ENCODE results near the gene NMNAT2. TPM values are rescaled to one million over a fixed set of nuclear protein-coding genes. Genes with fewer than 3 reads are reported as not detected.

The NMNAT2 gene
- total RNA-seq, 1 donor from 2014 or later, result 34.2 TPM

GRCh38 chr1:183319606-183320005 is 98.6 kb downstream of the NMNAT2 start:
- FAIRE-seq (no peak), DNase-seq (ENCODE audit: low spot score in 2 of 2) (no peak)

- DNase-seq (ENCODE audit: low spot score in 2 of 2) (no peak), FAIRE-seq (no peak)
Measured at GRCh38 chr1:183319051-183319450, 99.1 kb downstream of the NMNAT2 start.

- FAIRE-seq (no peak), DNase-seq (ENCODE audit: low spot score in 2 of 2) (peak in 1 of 2 donors; percentile 32)
Measured at GRCh38 chr1:183318433-183318832, 99.7 kb downstream of the NMNAT2 start.

GRCh38 chr1:183315991-183316758 is 102.0 kb downstream of the NMNAT2 start:
- DNase-seq (ENCODE audit: low spot score in 2 of 2), result no peak
- no peak for FAIRE-seq

GRCh38 chr1:183313063-183313462 is 105.1 kb downstream of the NMNAT2 start:
- DNase-seq (ENCODE audit: low spot score in 2 of 2) (no peak), FAIRE-seq (no peak)

- FAIRE-seq (no peak), DNase-seq (ENCODE audit: low spot score in 2 of 2) (no peak)
Measured at GRCh38 chr1:183310753-183311479, 107.3 kb downstream of the NMNAT2 start.

GRCh38 chr1:183308719-183309118 is 109.5 kb downstream of the NMNAT2 start:
- FAIRE-seq (no peak), DNase-seq (ENCODE audit: low spot score in 2 of 2) (no peak)

- no peak for FAIRE-seq
- DNase-seq (ENCODE audit: low spot score in 2 of 2), result no peak
Measured at GRCh38 chr1:183306317-183307042, 111.7 kb downstream of the NMNAT2 start.

- no peak for DNase-seq (ENCODE audit: low spot score in 2 of 2)
Measured at GRCh38 chr1:183304440-183305107, 113.6 kb downstream of the NMNAT2 start.

GRCh38 chr1:183303901-183304300 is 114.3 kb downstream of the NMNAT2 start:
- no peak for FAIRE-seq
- DNase-seq (ENCODE audit: low spot score in 2 of 2), result no peak

More at GRCh38 chr1:183304440-183305107, 113.6 kb downstream of the NMNAT2 start:
- FAIRE-seq, result no peak

- FAIRE-seq, result no peak
- no peak for DNase-seq (ENCODE audit: low spot score in 2 of 2)
Measured at GRCh38 chr1:183303323-183303645, 114.9 kb downstream of the NMNAT2 start.

GRCh38 chr1:183302452-183303322 is 115.5 kb downstream of the NMNAT2 start:
- DNase-seq (ENCODE audit: low spot score in 2 of 2) (no peak), FAIRE-seq (no peak)

- DNase-seq (ENCODE audit: low spot score in 2 of 2) (no peak), FAIRE-seq (no peak)
Measured at GRCh38 chr1:183301239-183301638, 116.9 kb downstream of the NMNAT2 start.

GRCh38 chr1:183300828-183301227 is 117.4 kb downstream of the NMNAT2 start:
- no peak for DNase-seq (ENCODE audit: low spot score in 2 of 2)
- FAIRE-seq, result no peak

GRCh38 chr1:183300395-183300794 is 117.8 kb downstream of the NMNAT2 start:
- DNase-seq (ENCODE audit: low spot score in 2 of 2), result no peak
- FAIRE-seq, result no peak

GRCh38 chr1:183296782-183297181 is 121.4 kb downstream of the NMNAT2 start:
- DNase-seq (ENCODE audit: low spot score in 2 of 2) (no peak), FAIRE-seq (no peak)

- FAIRE-seq (no peak), DNase-seq (ENCODE audit: low spot score in 2 of 2) (no peak)
Measured at GRCh38 chr1:183295521-183295920, 122.7 kb downstream of the NMNAT2 start.

- DNase-seq (ENCODE audit: low spot score in 2 of 2) (no peak), FAIRE-seq (no peak)
Measured at GRCh38 chr1:183293876-183294275, 124.3 kb downstream of the NMNAT2 start.

- DNase-seq (ENCODE audit: low spot score in 2 of 2), result no peak
- FAIRE-seq, result no peak
Measured at GRCh38 chr1:183293241-183293640, 124.9 kb downstream of the NMNAT2 start.

Measured in frontal cortex (tissue), 4 donors.